Measurements from ENCODE around the gene ARL15. TPM values are rescaled to one million over a fixed set of nuclear protein-coding genes. Genes with fewer than 3 reads are reported as not detected.
"Not testable (repeated sequence)": the region's sequence is repeated elsewhere in the genome, so short reads cannot be mapped to it uniquely, and the experiment has no call there.

The ARL15 gene
- total RNA-seq, 1 experiment from 2014 or later: 6.7 TPM

GRCh38 chr5:54001976-54002775 lies 308.2 kb downstream of the ARL15 start:
- in situ Hi-C loops (cut with HindIII; ENCODE audit: low pct_unique_long_range_greater_than_20kb, low sequenced_read_pairs): no loop called here
- no peak for DNase-seq (ENCODE audit: low read depth)

- no peak for DNase-seq (ENCODE audit: low read depth)
- in situ Hi-C loops (cut with HindIII; ENCODE audit: low pct_unique_long_range_greater_than_20kb, low sequenced_read_pairs): no loop called here
Observed at GRCh38 chr5:54000011-54000410, 310.4 kb downstream of the ARL15 start.

GRCh38 chr5:53997736-53998627 lies 312.4 kb downstream of the ARL15 start:
- in situ Hi-C loops (cut with HindIII; ENCODE audit: low pct_unique_long_range_greater_than_20kb, low sequenced_read_pairs): no loop called here

GRCh38 chr5:53996008-53996407 lies 314.4 kb downstream of the ARL15 start:
- no peak for DNase-seq (ENCODE audit: low read depth)
- in situ Hi-C loops (cut with HindIII; ENCODE audit: low pct_unique_long_range_greater_than_20kb, low sequenced_read_pairs): no loop called here

More at GRCh38 chr5:53997736-53998627, 312.4 kb downstream of the ARL15 start:
- DNase-seq (ENCODE audit: low read depth): no peak

GRCh38 chr5:53994148-53994547 lies 316.2 kb downstream of the ARL15 start:
- in situ Hi-C loops (cut with HindIII; ENCODE audit: low pct_unique_long_range_greater_than_20kb, low sequenced_read_pairs): no loop called here
- DNase-seq (ENCODE audit: low read depth): no peak

GRCh38 chr5:53991942-53992341 lies 318.4 kb downstream of the ARL15 start:
- no peak for DNase-seq (ENCODE audit: low read depth)
- in situ Hi-C loops (cut with HindIII; ENCODE audit: low pct_unique_long_range_greater_than_20kb, low sequenced_read_pairs): no loop called here

GRCh38 chr5:53987101-53987500 lies 323.3 kb downstream of the ARL15 start:
- DNase-seq (ENCODE audit: low read depth): no peak
- in situ Hi-C loops (cut with HindIII; ENCODE audit: low pct_unique_long_range_greater_than_20kb, low sequenced_read_pairs): no loop called here

GRCh38 chr5:53985796-53986195 lies 324.6 kb downstream of the ARL15 start:
- no peak for DNase-seq (ENCODE audit: low read depth)
- in situ Hi-C loops (cut with HindIII; ENCODE audit: low pct_unique_long_range_greater_than_20kb, low sequenced_read_pairs): no loop called here

GRCh38 chr5:53984971-53985370 lies 325.4 kb downstream of the ARL15 start:
- DNase-seq (ENCODE audit: low read depth): no peak
- in situ Hi-C loops (cut with HindIII; ENCODE audit: low pct_unique_long_range_greater_than_20kb, low sequenced_read_pairs): no loop called here

- in situ Hi-C loops (cut with HindIII; ENCODE audit: low pct_unique_long_range_greater_than_20kb, low sequenced_read_pairs): no loop called here
- DNase-seq (ENCODE audit: low read depth): no peak
Observed at GRCh38 chr5:53983568-53984460, 326.6 kb downstream of the ARL15 start.

GRCh38 chr5:53982319-53982718 lies 328.1 kb downstream of the ARL15 start:
- DNase-seq (ENCODE audit: low read depth); in situ Hi-C loops (cut with HindIII; ENCODE audit: low pct_unique_long_range_greater_than_20kb, low sequenced_read_pairs): not testable (repeated sequence)

GRCh38 chr5:53980061-53980460 lies 330.3 kb downstream of the ARL15 start:
- DNase-seq (ENCODE audit: low read depth): no peak
- in situ Hi-C loops (cut with HindIII; ENCODE audit: low pct_unique_long_range_greater_than_20kb, low sequenced_read_pairs): no loop called here

GRCh38 chr5:53974021-53974420 lies 336.4 kb downstream of the ARL15 start:
- in situ Hi-C loops (cut with HindIII; ENCODE audit: low pct_unique_long_range_greater_than_20kb, low sequenced_read_pairs): no loop called here
- DNase-seq (ENCODE audit: low read depth): no peak

- in situ Hi-C loops (cut with HindIII; ENCODE audit: low pct_unique_long_range_greater_than_20kb, low sequenced_read_pairs): no loop called here
- no peak for DNase-seq (ENCODE audit: low read depth)
Observed at GRCh38 chr5:53972314-53972713, 338.1 kb downstream of the ARL15 start.

GRCh38 chr5:53971551-53971950 lies 338.8 kb downstream of the ARL15 start:
- DNase-seq (ENCODE audit: low read depth): no peak
- in situ Hi-C loops (cut with HindIII; ENCODE audit: low pct_unique_long_range_greater_than_20kb, low sequenced_read_pairs): no loop called here

- in situ Hi-C loops (cut with HindIII; ENCODE audit: low pct_unique_long_range_greater_than_20kb, low sequenced_read_pairs): no loop called here
- no peak for DNase-seq (ENCODE audit: low read depth)
Observed at GRCh38 chr5:53971131-53971530, 339.2 kb downstream of the ARL15 start.

- DNase-seq (ENCODE audit: low read depth): no peak
- in situ Hi-C loops (cut with HindIII; ENCODE audit: low pct_unique_long_range_greater_than_20kb, low sequenced_read_pairs): no loop called here
Observed at GRCh38 chr5:53970475-53970874, 339.9 kb downstream of the ARL15 start.

- DNase-seq (ENCODE audit: low read depth): no peak
- in situ Hi-C loops (cut with HindIII; ENCODE audit: low pct_unique_long_range_greater_than_20kb, low sequenced_read_pairs): no loop called here
Observed at GRCh38 chr5:53969176-53969730, 341.1 kb downstream of the ARL15 start.
